Retina (tissue), 1 donor: ENCODE data around the gene C11orf21.

Source experiments
- DNase-seq: peaks from one replicate; pipeline ENCODE4 v3.0.0-alpha.2; 2016

C11orf21 gene

GRCh38 chr11:2307501-2308331, 6.0 kb upstream of the C11orf21 start:
- DNase-seq: no peak

GRCh38 chr11:2306877-2307500, 5.3 kb upstream of the C11orf21 start:
- DNase-seq: no peak

- no peak for DNase-seq
Observed at GRCh38 chr11:2306452-2306823, 4.7 kb upstream of the C11orf21 start.

GRCh38 chr11:2305788-2306451, 4.2 kb upstream of the C11orf21 start:
- DNase-seq: no peak

- DNase-seq: peak; percentile 86
Observed at GRCh38 chr11:2305140-2305778, 3.5 kb upstream of the C11orf21 start.

- DNase-seq: no peak
Observed at GRCh38 chr11:2304506-2305139, 2.9 kb upstream of the C11orf21 start.

GRCh38 chr11:2303627-2304505, 2.1 kb upstream of the C11orf21 start:
- DNase-seq: peak; percentile 49

- DNase-seq: no peak
Observed at GRCh38 chr11:2302896-2303626, 1.3 kb upstream of the C11orf21 start.

- no peak for DNase-seq
Observed at GRCh38 chr11:2302306-2302895, 683 bp upstream of the C11orf21 start.

GRCh38 chr11:2300936-2301630, 635 bp downstream of the C11orf21 start:
- DNase-seq: no peak

- no peak for DNase-seq
Observed at GRCh38 chr11:2300290-2300935, 1.3 kb downstream of the C11orf21 start.

GRCh38 chr11:2299773-2300172, 1.9 kb downstream of the C11orf21 start:
- DNase-seq: no peak

GRCh38 chr11:2298795-2299761, 2.6 kb downstream of the C11orf21 start:
- DNase-seq: peak; percentile 44

GRCh38 chr11:2298131-2298794, 3.5 kb downstream of the C11orf21 start:
- DNase-seq: no peak

- no peak for DNase-seq
Observed at GRCh38 chr11:2297623-2298030, 4.1 kb downstream of the C11orf21 start.

- DNase-seq: no peak
Observed at GRCh38 chr11:2296913-2297622, 4.7 kb downstream of the C11orf21 start.
